H1 (cell line): ENCODE data around the gene MDM1. TPM values are rescaled to one million over a fixed set of nuclear protein-coding genes. Genes with fewer than 3 reads are reported as not detected.

Experiments used
- BCL11A ChIP-seq, 2 experiments: IDR thresholded peaks; one replicate each; pipeline ENCODE4 v1.6.1; 2011; ENCODE audit warnings: low read depth in 2 of 2, low read length in 2 of 2, mild to moderate bottlenecking in 2 of 2
- CBX5 ChIP-seq: fragments of 300-800, 300-1000 bp; sonication (generic); IDR thresholded peaks from 2 replicates; pipeline ENCODE4 v1.7.1; 2016; ENCODE audit warnings: antibody characterized with exemption, low read length, low read depth
- POU5F1 ChIP-seq: IDR thresholded peaks from 2 replicates; pipeline ENCODE4 v1.6.1; 2011; ENCODE audit warnings: low read depth, mild to moderate bottlenecking, low read length, moderate library complexity
- polyA plus RNA-seq, 7 experiments: library from polyadenylated mRNA; depleted of rRNA in 3 of 7; stranded (reverse) in 5 of 7; unstranded in 2 of 7; fragments of >200 nt in 5 of 7; fragments of 200-250 nt in 2 of 7; gene quantifications; 1 replicate in 5 of 7; 2 replicates in 1 of 7; 4 replicates in 1 of 7; pipeline versions ENCODE4 v1.2.1 to v1.2.3, GENCODE V29; 2011 to 2013; ENCODE audit warnings: missing spikeins in 2 of 7, mixed read lengths in 2 of 7
- total RNA-seq: library from RNA; stranded (reverse); fragmentation: NEBNext Ultra II Directional; extraction: Animal tissue kit (Norgen Biotek cat#: 25700); gene quantifications from 2 replicates; pipeline ENCODE4 v1.2.1, GENCODE V29; 2021

MDM1 gene
- total and polyA plus RNA-seq, 2 of the 8 experiments (the other 6 are each of a cell fraction or from before 2014, with no cell fraction given): 3.1 to 10.7 TPM

- no peak for TF ChIP-seq CBX5
- no peak for TF ChIP-seq POU5F1
- TF ChIP-seq BCL11A (IDR thresholded peaks at IDR 0.05; ENCODE audit: low read depth in 2 of 2, low read length in 2 of 2): no peak
Observed at GRCh38 chr12:68370667-68371066, 38.5 kb upstream of the MDM1 start (continued).
